ENCODE results near the gene FAHD1. TPM values are rescaled to one million over a fixed set of nuclear protein-coding genes. Genes with fewer than 3 reads are reported as not detected.

FAHD1 gene
- total RNA-seq, 1 experiment from 2014 or later = 38.8 TPM

GRCh38 chr16:1828645-1829410, 1.8 kb downstream of the FAHD1 start:
- peaks cover 24% of the 10 kb centered on the region for H3K4me1 ChIP-seq (replicated peaks)
- no peaks in the 10 kb centered on the region for H3K27me3 ChIP-seq (replicated peaks)
- DNase-seq (ENCODE audit: low read depth in 1 of 2, low spot score in 2 of 2) = no peak
- no peak overlapping the region for H3K27ac ChIP-seq
- H3K9me3 ChIP-seq (replicated peaks) = no peaks in the 10 kb centered on the region
- no peak overlapping the region for H3K4me3 ChIP-seq
- peaks cover 22% of the 10 kb centered on the region for H3K36me3 ChIP-seq

GRCh38 chr16:1830213-1830612, 3.2 kb downstream of the FAHD1 start:
- H3K4me3 ChIP-seq = no peak overlapping the region
- no peaks in the 10 kb centered on the region for H3K27me3 ChIP-seq (replicated peaks)
- DNase-seq (ENCODE audit: low read depth in 1 of 2, low spot score in 2 of 2) = no peak
- no peaks in the 10 kb centered on the region for H3K9me3 ChIP-seq (replicated peaks)
- peaks cover 24% of the 10 kb centered on the region for H3K4me1 ChIP-seq (replicated peaks)
- H3K36me3 ChIP-seq = peaks cover 22% of the 10 kb centered on the region
- H3K27ac ChIP-seq = no peak overlapping the region

- Histone ChIP-seq H3K27me3 (replicated peaks) (no peaks in the 10 kb centered on the region), H3K4me1 (replicated peaks) (peaks cover 14% of the 10 kb centered on the region; the same call in 1 of the 2 replicates), H3K27ac (no peak overlapping the region), H3K4me3 (no peak overlapping the region), H3K9me3 (replicated peaks) (no peaks in the 10 kb centered on the region), H3K36me3 (peaks cover 22% of the 10 kb centered on the region)
- DNase-seq (ENCODE audit: low read depth in 1 of 2, low spot score in 2 of 2) = no peak
Observed at GRCh38 chr16:1831186-1832075, 4.4 kb downstream of the FAHD1 start.

GRCh38 chr16:1832838-1833454, 5.9 kb downstream of the FAHD1 start:
- Histone ChIP-seq H3K9me3 (replicated peaks) (no peaks in the 10 kb centered on the region), H3K4me1 (replicated peaks) (peaks cover 5% of the 10 kb centered on the region; the same call in 1 of the 2 replicates), H3K27ac (no peak overlapping the region), H3K4me3 (no peak overlapping the region), H3K36me3 (peaks cover 22% of the 10 kb centered on the region), H3K27me3 (replicated peaks) (no peaks in the 10 kb centered on the region)
- no peak for DNase-seq (ENCODE audit: low read depth in 1 of 2, low spot score in 2 of 2)

- Histone ChIP-seq H3K9me3 (replicated peaks) (no peaks in the 10 kb centered on the region), H3K4me3 (no peak overlapping the region), H3K27ac (no peak overlapping the region), H3K27me3 (replicated peaks) (no peaks in the 10 kb centered on the region), H3K4me1 (replicated peaks) (no peaks in the 10 kb centered on the region), H3K36me3 (peaks cover 16% of the 10 kb centered on the region)
- DNase-seq (ENCODE audit: low read depth in 1 of 2, low spot score in 2 of 2) = no peak
Observed at GRCh38 chr16:1834096-1834495, 7.1 kb downstream of the FAHD1 start.

GRCh38 chr16:1839554-1839953, 12.5 kb downstream of the FAHD1 start:
- no peak overlapping the region for H3K27ac ChIP-seq
- H3K4me3 ChIP-seq = no peak overlapping the region
- peaks cover 3% of the 10 kb centered on the region for H3K27me3 ChIP-seq (replicated peaks)
- H3K4me1 ChIP-seq (replicated peaks) = no peaks in the 10 kb centered on the region
- peak in 1 of 2 experiments; percentile 28 for DNase-seq (ENCODE audit: low read depth in 1 of 2, low spot score in 2 of 2)
- H3K36me3 ChIP-seq = no peaks in the 10 kb centered on the region
- H3K9me3 ChIP-seq (replicated peaks) = no peaks in the 10 kb centered on the region

GRCh38 chr16:1845985-1846384, 19.0 kb downstream of the FAHD1 start:
- Histone ChIP-seq H3K4me3 (no peak overlapping the region), H3K4me1 (replicated peaks) (no peaks in the 10 kb centered on the region), H3K27ac (no peak overlapping the region), H3K9me3 (replicated peaks) (no peaks in the 10 kb centered on the region), H3K36me3 (no peaks in the 10 kb centered on the region), H3K27me3 (replicated peaks) (peaks cover 36% of the 10 kb centered on the region)
- DNase-seq (ENCODE audit: low read depth in 1 of 2, low spot score in 2 of 2) = peak in 1 of 2 experiments; percentile 16

- Histone ChIP-seq H3K27me3 (replicated peaks) (peaks cover 40% of the 10 kb centered on the region), H3K27ac (no peak overlapping the region), H3K4me3 (no peak overlapping the region), H3K9me3 (replicated peaks) (no peaks in the 10 kb centered on the region), H3K36me3 (no peaks in the 10 kb centered on the region), H3K4me1 (replicated peaks) (no peaks in the 10 kb centered on the region)
- no peak for DNase-seq (ENCODE audit: low read depth in 1 of 2, low spot score in 2 of 2)
Observed at GRCh38 chr16:1846416-1846815, 19.4 kb downstream of the FAHD1 start.

GRCh38 chr16:1850981-1851380, 24.0 kb downstream of the FAHD1 start:
- no peak for DNase-seq (ENCODE audit: low read depth in 1 of 2, low spot score in 2 of 2)
- no peaks in the 10 kb centered on the region for H3K4me1 ChIP-seq (replicated peaks)
- H3K36me3 ChIP-seq = no peaks in the 10 kb centered on the region
- H3K27me3 ChIP-seq (replicated peaks) = peaks cover 66% of the 10 kb centered on the region
- no peak overlapping the region for H3K27ac ChIP-seq
- H3K4me3 ChIP-seq = no peak overlapping the region
- no peaks in the 10 kb centered on the region for H3K9me3 ChIP-seq (replicated peaks)

GRCh38 chr16:1851793-1852192, 24.8 kb downstream of the FAHD1 start:
- Histone ChIP-seq H3K36me3 (no peaks in the 10 kb centered on the region), H3K9me3 (replicated peaks) (no peaks in the 10 kb centered on the region), H3K4me3 (no peak overlapping the region), H3K4me1 (replicated peaks) (no peaks in the 10 kb centered on the region), H3K27me3 (replicated peaks) (peaks cover 65% of the 10 kb centered on the region), H3K27ac (no peak overlapping the region)
- DNase-seq (ENCODE audit: low read depth in 1 of 2, low spot score in 2 of 2) = no peak

GRCh38 chr16:1857433-1858097, 30.6 kb downstream of the FAHD1 start:
- Histone ChIP-seq H3K4me1 (replicated peaks) (no peaks in the 10 kb centered on the region), H3K4me3 (no peak overlapping the region), H3K36me3 (no peaks in the 10 kb centered on the region), H3K27ac (no peak overlapping the region), H3K9me3 (replicated peaks) (no peaks in the 10 kb centered on the region), H3K27me3 (replicated peaks) (peaks cover 86% of the 10 kb centered on the region)
- DNase-seq (ENCODE audit: low read depth in 1 of 2, low spot score in 2 of 2) = no peak

- Histone ChIP-seq H3K27ac (no peak overlapping the region), H3K36me3 (no peaks in the 10 kb centered on the region), H3K9me3 (replicated peaks) (no peaks in the 10 kb centered on the region), H3K4me3 (no peak overlapping the region), H3K27me3 (replicated peaks) (peaks cover 78% of the 10 kb centered on the region), H3K4me1 (replicated peaks) (no peaks in the 10 kb centered on the region)
- DNase-seq (ENCODE audit: low read depth in 1 of 2, low spot score in 2 of 2) = no peak
Observed at GRCh38 chr16:1858189-1858865, 31.3 kb downstream of the FAHD1 start.

GRCh38 chr16:1859650-1860049, 32.6 kb downstream of the FAHD1 start:
- Histone ChIP-seq H3K27ac (no peak overlapping the region), H3K27me3 (replicated peaks) (peaks cover 71% of the 10 kb centered on the region), H3K9me3 (replicated peaks) (no peaks in the 10 kb centered on the region), H3K36me3 (no peaks in the 10 kb centered on the region), H3K4me1 (replicated peaks) (no peaks in the 10 kb centered on the region), H3K4me3 (no peak overlapping the region)
- DNase-seq (ENCODE audit: low read depth in 1 of 2, low spot score in 2 of 2) = no peak
